ENCODE results near the gene MS4A4A.

DNA sequence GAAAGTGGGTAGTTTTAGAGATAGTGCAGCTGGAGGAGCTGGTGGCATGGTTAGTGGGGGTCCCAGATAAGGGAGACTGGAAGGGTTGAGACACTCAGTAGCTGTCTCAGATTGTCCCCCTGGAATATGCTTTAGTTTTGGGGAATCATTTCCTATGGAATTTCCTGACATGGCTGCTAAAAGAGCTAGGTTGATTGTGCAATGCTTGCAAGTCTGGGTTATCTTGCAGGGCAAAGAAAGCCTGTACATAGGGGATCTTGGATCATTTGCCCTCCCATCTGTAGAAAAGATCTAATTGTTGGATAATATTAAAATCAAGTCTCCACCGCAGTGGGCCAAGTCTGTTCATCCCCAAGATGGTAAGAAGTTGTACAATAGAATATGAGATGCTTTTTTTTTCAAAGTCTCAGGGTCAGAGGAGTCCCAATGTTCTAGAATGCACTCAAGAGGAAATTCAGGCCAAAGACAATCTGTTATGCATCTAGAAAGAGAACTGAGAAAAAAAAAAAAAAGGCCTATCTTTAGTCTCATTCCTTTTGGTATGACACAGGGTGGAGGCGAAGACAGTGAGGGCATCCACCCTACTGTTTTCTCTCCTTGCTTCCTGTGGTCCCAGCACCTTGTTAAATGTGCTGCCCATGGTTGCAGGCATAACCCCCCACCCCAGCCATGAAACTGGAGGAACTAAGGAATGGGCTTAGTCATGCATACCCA is 66.8 kb downstream of the MS4A4A start:
- TF ChIP-seq CTCF (IDR thresholded peaks at IDR 0.05), result no peak
- no peak for TF ChIP-seq POLR2A (IDR thresholded peaks at IDR 0.05)
- no peak for TF ChIP-seq EP300 (IDR thresholded peaks at IDR 0.05)
